ENCODE data around the gene ADARB2. TPM values are rescaled to one million over a fixed set of nuclear protein-coding genes. Genes with fewer than 3 reads are reported as not detected.

Gene ADARB2
- total RNA-seq, 1 donor from 2014 or later: 0.19 TPM

GRCh38 chr10:1200866-1201807 lies 536.2 kb downstream of the ADARB2 start:
- DNase-seq (ENCODE audit: low read depth): no peak

- no peak for DNase-seq (ENCODE audit: low read depth)
Observed at GRCh38 chr10:1199897-1200721, 537.2 kb downstream of the ADARB2 start.

- no peak for DNase-seq (ENCODE audit: low read depth)
Observed at GRCh38 chr10:1199345-1199673, 538.0 kb downstream of the ADARB2 start.

- no peak for DNase-seq (ENCODE audit: low read depth)
Observed at GRCh38 chr10:1198453-1199344, 538.6 kb downstream of the ADARB2 start.

GRCh38 chr10:1197384-1197783 lies 539.9 kb downstream of the ADARB2 start:
- DNase-seq (ENCODE audit: low read depth): no peak

- no peak for DNase-seq (ENCODE audit: low read depth)
Observed at GRCh38 chr10:1196656-1197055, 540.7 kb downstream of the ADARB2 start.

- DNase-seq (ENCODE audit: low read depth): no peak
Observed at GRCh38 chr10:1195828-1196227, 541.5 kb downstream of the ADARB2 start.

- no peak for DNase-seq (ENCODE audit: low read depth)
Observed at GRCh38 chr10:1194161-1194560, 543.2 kb downstream of the ADARB2 start.

GRCh38 chr10:1193561-1193960 lies 543.8 kb downstream of the ADARB2 start:
- DNase-seq (ENCODE audit: low read depth): no peak

GRCh38 chr10:1191752-1192151 lies 545.6 kb downstream of the ADARB2 start:
- no peak for DNase-seq (ENCODE audit: low read depth)

- no peak for DNase-seq (ENCODE audit: low read depth)
Observed at GRCh38 chr10:1190791-1191490, 546.4 kb downstream of the ADARB2 start.

GRCh38 chr10:1190052-1190395 lies 547.3 kb downstream of the ADARB2 start:
- no peak for DNase-seq (ENCODE audit: low read depth)

- no peak for DNase-seq (ENCODE audit: low read depth)
Observed at GRCh38 chr10:1189166-1190051, 547.9 kb downstream of the ADARB2 start.

- no peak for DNase-seq (ENCODE audit: low read depth)
Observed at GRCh38 chr10:1188558-1189135, 548.7 kb downstream of the ADARB2 start.

GRCh38 chr10:1187855-1188557 lies 549.3 kb downstream of the ADARB2 start:
- DNase-seq (ENCODE audit: low read depth): no peak

- DNase-seq (ENCODE audit: low read depth): no peak
Observed at GRCh38 chr10:1187151-1187854, 550.0 kb downstream of the ADARB2 start.

GRCh38 chr10:1186683-1186990 lies 550.7 kb downstream of the ADARB2 start:
- DNase-seq (ENCODE audit: low read depth): no peak

All from myocyte (in vitro differentiated cells).